Activated CD8-positive, alpha-beta memory T cell treated with anti-CD3 and anti-CD28 coated beads for 36 hours (primary cell): ENCODE data around the gene OR52B2. TPM values are rescaled to one million over a fixed set of nuclear protein-coding genes. Genes with fewer than 3 reads are reported as not detected.

Experiments used
- CTCF ChIA-PET: fragments of 350-600 bp; sonication (Branson Sonifier 250); formaldehyde crosslinking; loops from one replicate; lab custom pipeline; 2021; ENCODE audit warnings: antibody characterized with exemption; lab: Charles Lee
- POLR2A ChIA-PET: fragments of 350-600 bp; sonication (Branson Sonifier 250); formaldehyde crosslinking; loops from one replicate; lab custom pipeline; 2021; ENCODE audit warnings: antibody characterized with exemption; lab: Charles Lee
- total RNA-seq, 2 experiments: library from RNA; stranded (reverse); gene quantifications; one replicate each; pipeline ENCODE4 v1.2.3, GENCODE V29; 2021

The OR52B2 gene
- not detected for total RNA-seq

DNA sequence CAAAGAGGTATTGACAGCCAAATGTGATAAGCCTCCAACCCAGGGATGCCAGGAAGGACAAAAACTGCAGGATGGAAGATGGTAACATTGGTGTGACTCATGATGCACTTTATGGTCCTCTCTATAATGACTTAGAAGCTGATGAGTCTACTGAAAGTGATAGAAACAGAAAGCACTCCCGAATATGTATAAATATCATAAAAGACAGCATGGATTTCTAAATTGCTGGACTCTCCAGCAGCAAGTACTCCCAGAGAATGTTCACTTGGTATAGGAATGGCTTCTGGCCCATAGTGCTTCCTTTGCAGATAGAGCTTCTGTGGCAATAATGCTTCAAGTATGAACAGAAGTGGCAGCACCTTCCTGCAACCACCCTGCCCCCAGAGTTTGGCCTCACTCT is at the start of gene OR52B2:
Gene OR52B2 (minus strand): TSS at position 101 of the 400 bp plus-strand sequence. CDS start 0 bp downstream, at position 101.
- ChIA-PET POLR2A (no interaction called here), CTCF (no interaction called here)

- CTCF ChIA-PET, result no interaction called here
Measured at GRCh38 chr11:6219359-6219758, 49.2 kb upstream of the OR52B2 start.

DNA sequence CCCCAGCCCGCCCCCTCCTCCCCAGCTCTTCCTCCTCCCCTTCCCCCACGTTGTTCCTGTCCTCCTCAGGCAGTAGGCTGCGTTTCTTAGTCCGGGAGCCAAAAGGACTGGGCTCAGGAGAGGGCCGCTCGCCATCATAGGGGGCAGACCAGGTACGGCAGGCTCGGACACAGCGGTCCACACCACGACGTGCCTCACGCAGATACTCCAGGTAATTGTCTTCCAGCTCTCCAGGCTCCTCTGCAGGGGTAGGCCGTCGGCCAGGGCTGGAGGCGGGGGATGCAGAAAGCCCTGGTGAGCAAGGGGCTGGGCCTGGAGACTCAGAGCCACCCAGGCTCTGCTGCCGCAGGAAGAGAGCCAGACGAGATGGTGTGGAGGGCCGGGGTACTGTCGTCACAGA is 47.6 kb upstream of the OR52B2 start:
- POLR2A ChIA-PET, result no interaction called here
- CTCF ChIA-PET, result no interaction called here

More at GRCh38 chr11:6219359-6219758, 49.2 kb upstream of the OR52B2 start:
- POLR2A ChIA-PET, result no interaction called here

DNA sequence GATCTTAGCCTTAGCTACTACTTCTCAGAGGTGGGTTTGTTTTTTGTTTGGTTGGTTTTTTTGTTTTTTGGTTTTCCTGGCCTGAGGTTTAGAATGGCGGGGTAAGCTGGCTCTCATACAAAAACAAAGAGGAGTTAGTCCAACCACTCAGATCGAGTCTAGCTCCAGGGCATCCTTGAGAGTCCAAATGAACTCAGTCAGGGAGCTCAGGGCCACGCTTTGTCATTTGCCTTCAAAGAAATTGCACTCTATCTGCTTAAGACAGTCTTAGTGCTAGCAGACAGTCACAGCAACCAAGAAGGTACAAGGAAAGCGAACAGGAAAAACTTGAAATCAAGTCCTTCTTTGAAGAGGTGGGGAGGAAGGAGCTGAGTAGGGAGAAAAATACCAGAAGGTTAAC is 46.4 kb upstream of the OR52B2 start:
- ChIA-PET POLR2A (no interaction called here), CTCF (no interaction called here)

DNA sequence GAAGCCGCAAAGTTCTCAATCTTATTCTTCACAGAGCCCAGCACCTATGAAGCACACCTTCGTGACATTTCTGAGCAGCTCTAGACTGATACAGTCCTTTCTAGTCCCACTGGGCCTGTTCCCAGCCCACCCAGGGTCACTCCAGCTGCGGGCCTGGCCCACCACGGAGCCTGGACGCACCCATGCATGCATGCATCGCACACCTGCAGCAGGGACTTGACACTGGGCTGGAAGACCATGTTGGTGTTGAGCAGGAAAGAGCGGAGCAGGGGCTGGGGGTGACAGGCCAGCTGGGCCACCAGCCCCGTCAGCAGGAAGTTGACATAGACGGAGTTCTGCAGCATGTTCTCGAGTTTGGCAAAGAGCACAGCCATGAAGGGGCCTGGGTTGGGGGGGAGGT is 44.4 kb upstream of the OR52B2 start:
- CTCF ChIA-PET, result no interaction called here
- POLR2A ChIA-PET, result no interaction called here

- ChIA-PET POLR2A (no interaction called here), CTCF (no interaction called here)
Measured at GRCh38 chr11:6210274-6210955, 40.3 kb upstream of the OR52B2 start.

- POLR2A ChIA-PET, result no interaction called here
- CTCF ChIA-PET, result no interaction called here
Measured at GRCh38 chr11:6209801-6210200, 39.7 kb upstream of the OR52B2 start.

DNA sequence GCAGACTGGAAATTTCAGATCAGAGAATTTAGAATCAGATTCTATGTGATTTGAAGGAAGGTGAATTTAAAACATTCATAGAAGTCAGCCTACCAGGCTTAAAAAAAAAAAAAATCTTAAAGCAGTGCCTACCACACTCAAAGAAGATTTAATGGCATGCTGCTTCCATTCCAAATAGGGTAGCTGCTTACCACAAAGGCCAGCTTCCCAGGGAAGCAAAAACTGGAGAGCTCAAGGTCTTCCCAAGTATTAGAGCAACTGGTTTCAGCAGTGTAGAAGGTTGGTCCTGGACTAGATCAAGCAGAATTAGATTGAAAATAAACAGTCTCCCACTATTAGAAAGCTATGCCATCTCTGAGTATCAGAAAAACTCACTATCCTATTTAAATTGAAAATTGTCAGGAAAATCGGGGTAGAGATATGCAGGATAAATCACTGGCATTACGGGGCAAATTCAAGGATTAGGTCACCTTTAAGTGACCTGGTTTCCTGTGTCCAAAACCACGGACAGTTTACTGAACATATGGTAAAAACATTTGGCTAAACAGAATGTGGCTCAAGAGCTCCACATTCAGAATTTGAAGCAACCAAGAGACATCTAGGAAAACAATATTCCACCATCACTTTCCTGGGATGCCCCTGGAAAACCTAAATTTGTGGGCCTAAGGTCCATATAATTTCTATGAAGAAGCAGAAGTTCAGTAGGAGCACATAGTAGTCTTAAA is 36.5 kb upstream of the OR52B2 start:
- CTCF ChIA-PET, result no interaction called here
- POLR2A ChIA-PET, result no interaction called here

DNA sequence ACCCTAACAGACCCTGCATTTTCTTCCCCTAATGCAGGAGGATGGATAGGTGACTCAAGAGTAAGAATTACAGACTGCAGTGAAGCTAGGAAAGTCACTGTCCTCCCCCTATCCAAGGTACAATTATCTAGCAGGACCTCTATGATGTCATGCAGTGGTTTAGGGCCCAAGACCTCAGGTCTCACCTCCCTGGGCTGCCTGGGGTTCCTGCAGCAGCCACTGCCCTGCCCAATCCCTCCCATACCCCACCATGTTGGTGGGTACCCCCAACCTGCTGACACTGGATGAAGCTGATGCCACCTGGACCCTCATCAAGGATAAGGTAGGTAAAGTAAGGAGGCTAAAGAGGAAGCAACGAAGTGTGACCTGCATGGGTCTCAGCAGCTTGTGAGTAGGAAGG is 35.2 kb upstream of the OR52B2 start, which contains the start of gene C11orf42:
Gene C11orf42 (plus strand): TSS at position 192 of the 400 bp plus-strand sequence. CDS start 59 bp downstream, at position 251.
- ChIA-PET POLR2A (no interaction called here), CTCF (no interaction called here)

GRCh38 chr11:6204706-6205105 is 34.6 kb upstream of the OR52B2 start:
- ChIA-PET POLR2A (no interaction called here), CTCF (no interaction called here)

- POLR2A ChIA-PET, result no interaction called here
- CTCF ChIA-PET, result interaction anchor here (0.8 kb wide), 1 partner anchor 176 kb away, joined by 3 read pairs; no protein-coding TSS in a partner anchor
Measured at GRCh38 chr11:6203327-6203726, 33.2 kb upstream of the OR52B2 start.

DNA sequence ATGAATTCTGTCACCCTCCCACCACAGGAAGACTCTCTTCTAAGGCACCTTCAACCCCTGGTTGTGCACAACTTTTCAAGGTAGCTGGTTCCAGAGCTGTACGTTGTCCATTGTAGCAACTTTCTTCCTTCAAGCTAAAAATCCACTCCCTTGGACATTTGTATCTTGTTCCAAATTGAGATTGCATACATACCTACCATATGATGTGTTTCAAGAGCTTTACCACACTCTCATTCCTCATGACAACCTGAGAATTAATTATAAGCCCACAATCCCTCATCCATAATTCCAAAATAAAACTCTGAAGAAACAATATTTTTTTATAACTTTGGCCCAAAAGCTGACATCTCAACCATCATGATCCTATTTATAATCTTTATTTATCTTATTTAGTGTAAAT is 31.9 kb upstream of the OR52B2 start:
- ChIA-PET POLR2A (no interaction called here), CTCF (no interaction called here)

- ChIA-PET POLR2A (no interaction called here), CTCF (interaction anchor here (1.4 kb wide), 1 partner anchor 153 kb away, joined by 3 read pairs; no protein-coding TSS in a partner anchor)
Measured at GRCh38 chr11:6201481-6201880, 31.4 kb upstream of the OR52B2 start.

GRCh38 chr11:6200975-6201374 is 30.8 kb upstream of the OR52B2 start:
- ChIA-PET POLR2A (no interaction called here), CTCF (interaction anchor here (1.4 kb wide), 1 partner anchor 153 kb away, joined by 3 read pairs; no protein-coding TSS in a partner anchor)

DNA sequence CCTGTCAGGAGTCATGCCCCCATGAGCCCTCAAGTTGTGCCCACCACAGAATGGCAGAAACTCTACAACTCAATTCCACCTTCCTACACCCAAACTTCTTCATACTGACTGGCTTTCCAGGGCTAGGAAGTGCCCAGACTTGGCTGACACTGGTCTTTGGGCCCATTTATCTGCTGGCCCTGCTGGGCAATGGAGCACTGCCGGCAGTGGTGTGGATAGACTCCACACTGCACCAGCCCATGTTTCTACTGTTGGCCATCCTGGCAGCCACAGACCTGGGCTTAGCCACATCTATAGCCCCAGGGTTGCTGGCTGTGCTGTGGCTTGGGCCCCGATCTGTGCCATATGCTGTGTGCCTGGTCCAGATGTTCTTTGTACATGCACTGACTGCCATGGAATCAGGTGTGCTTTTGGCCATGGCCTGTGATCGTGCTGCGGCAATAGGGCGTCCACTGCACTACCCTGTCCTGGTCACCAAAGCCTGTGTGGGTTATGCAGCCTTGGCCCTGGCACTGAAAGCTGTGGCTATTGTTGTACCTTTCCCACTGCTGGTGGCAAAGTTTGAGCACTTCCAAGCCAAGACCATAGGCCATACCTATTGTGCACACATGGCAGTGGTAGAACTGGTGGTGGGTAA is 29.2 kb upstream of the OR52B2 start, which contains the start of gene OR52W1:
Gene OR52W1 (plus strand): TSS at position 51 of the 637 bp plus-strand sequence. CDS start 0 bp downstream, at position 51.
- ChIA-PET POLR2A (no interaction called here), CTCF (no interaction called here)

DNA sequence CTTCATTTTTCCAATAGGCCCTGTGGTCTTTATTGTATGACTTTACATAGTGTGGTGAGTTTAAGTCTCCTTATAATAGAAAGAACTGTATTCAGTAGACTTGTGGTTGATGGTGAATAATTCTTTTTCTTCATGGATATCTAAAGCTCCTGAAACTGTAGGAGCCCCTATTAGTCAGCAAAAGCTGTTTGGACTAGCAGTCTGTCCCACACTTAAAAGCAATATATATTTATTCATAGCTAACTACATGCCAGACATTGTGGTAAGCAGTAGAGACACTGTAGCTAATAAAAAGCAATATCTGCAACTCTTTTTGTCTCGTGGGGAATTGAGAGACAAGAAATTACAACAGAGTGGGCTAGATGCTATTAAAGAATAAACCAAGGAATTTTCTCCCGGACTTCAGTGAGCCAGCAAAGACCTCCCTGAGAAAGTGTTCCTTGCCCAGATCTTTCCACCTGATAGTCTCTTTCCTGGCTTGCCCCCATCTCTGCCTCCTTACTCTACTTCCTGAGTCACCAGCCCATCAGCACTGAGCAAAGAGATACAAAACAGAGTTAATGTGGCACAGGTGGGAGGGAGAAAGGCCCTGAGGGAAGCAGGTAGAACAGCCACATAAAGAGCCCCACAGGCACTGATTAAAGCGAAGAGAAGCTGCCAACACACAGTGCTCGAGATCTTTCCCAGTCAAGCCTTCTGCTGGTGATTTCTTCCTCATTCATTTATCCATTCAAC is 27.5 kb upstream of the OR52B2 start:
- ChIA-PET POLR2A (no interaction called here), CTCF (interaction anchor here (0.5 kb wide), 1 partner anchor 32 kb away, joined by 3 read pairs; no protein-coding TSS in a partner anchor)

GRCh38 chr11:6196396-6196795 is 26.3 kb upstream of the OR52B2 start:
- CTCF ChIA-PET, result no interaction called here
- POLR2A ChIA-PET, result no interaction called here

DNA sequence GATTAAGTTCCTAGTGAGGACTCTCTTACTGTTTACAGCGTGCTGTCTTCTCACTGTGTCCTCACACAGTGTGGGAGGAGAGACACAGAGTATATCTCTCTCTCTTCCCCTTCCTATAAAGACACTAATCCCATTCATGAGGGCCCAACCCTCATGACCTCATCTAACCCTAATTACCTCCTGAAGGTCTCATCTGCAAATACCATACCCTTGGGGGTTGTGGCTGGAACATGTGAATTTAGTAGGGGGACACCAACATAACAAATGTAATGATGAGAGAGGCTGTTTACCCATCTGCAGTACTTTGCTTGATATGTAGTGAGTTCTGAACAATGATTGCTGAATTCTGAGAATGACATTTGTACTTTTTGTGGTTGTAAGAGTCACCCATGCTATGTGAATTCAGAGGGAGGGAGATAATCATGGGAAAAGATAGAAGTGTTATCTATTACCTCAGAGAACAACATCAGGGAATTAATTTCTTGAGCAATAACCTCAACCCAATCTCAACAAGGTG is 24.0 kb upstream of the OR52B2 start:
- ChIA-PET CTCF (no interaction called here), POLR2A (no interaction called here)

DNA sequence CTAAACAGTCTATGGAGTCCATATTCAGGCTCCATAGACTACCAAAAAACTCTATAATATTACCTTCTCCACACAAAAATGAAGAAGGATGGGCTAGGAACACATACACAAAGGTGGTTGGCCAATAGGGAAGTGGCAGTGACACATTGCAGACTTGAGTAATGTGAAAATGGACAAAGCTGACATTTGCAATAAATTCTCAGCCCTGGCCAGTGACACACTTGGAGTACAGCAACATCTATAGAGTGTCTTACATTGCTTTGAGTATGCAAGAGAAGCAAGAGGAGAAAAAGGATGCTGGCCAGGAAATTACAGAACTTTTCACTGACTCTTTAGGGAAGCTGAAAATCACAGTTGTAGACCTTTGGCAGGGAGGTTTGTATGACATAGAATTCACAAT is 21.6 kb upstream of the OR52B2 start:
- CTCF ChIA-PET, result no interaction called here

More for the DNA sequence above, 21.6 kb upstream of the OR52B2 start:
- POLR2A ChIA-PET, result no interaction called here
